Measurements from ENCODE around the gene ZNF337. TPM values are rescaled to one million over a fixed set of nuclear protein-coding genes. Genes with fewer than 3 reads are reported as not detected.

The ZNF337 gene
- total and polyA plus RNA-seq, 2 of the 13 experiments (the other 11 are each of a cell fraction or from before 2014, with no cell fraction given) = 17.0 to 19.6 TPM

- H3K9ac ChIP-seq (ENCODE audit: insufficient read depth, low read depth, low read length) = no peak overlapping the region
- H2AFZ ChIP-seq (ENCODE audit: low read length) = no peak overlapping the region
- H3K27ac ChIP-seq (ENCODE audit: extremely low read length, insufficient read depth, low read length) = no peak overlapping the region
- intact Hi-C loops (cut with micrococcal nuclease; ENCODE audit: unreplicated experiment) = loop anchor here (1.0 to 10.0 kb wide), 2 partner anchors 26 to 188 kb away; no protein-coding TSS in a partner anchor
- no peak for ATAC-seq
- CTCF ChIA-PET (ENCODE audit: low intra/inter-chr PET ratio, low total read pairs) = no interaction called here
- H4K20me1 ChIP-seq (ENCODE audit: insufficient read depth, low read length) = no peaks in the 10 kb centered on the region
- FAIRE-seq = no peak
- no peak for TF ChIP-seq KLF13 (CRISPR knock-in tag; IDR thresholded peaks at IDR 0.05)
- TF ChIP-seq HNRNPK (IDR thresholded peaks at IDR 0.05; ENCODE audit: low read depth, low read length, poor library complexity, severe bottlenecking) = peak; percentile 76
- no peak for TF ChIP-seq ZNF180 (CRISPR knock-in tag; IDR thresholded peaks at IDR 0.05; ENCODE audit: borderline replicate concordance, low read depth)
- TF ChIP-seq ZFP37 (CRISPR knock-in tag; IDR thresholded peaks at IDR 0.05; ENCODE audit: borderline replicate concordance) = no peak
- TF ChIP-seq RBFOX2 (IDR thresholded peaks at IDR 0.05; ENCODE audit: low read depth, low read length) = peak; percentile 48; the same call in 1 of the 2 replicates
- no peak for TF ChIP-seq PBX3 (CRISPR knock-in tag; IDR thresholded peaks at IDR 0.05; ENCODE audit: borderline replicate concordance)
- peaks cover 21% of the 10 kb centered on the region for H3K79me2 ChIP-seq (ENCODE audit: insufficient read depth, low read length)
- BruUV-seq (replicated peaks) = no TSS peak
- H3K4me2 ChIP-seq (ENCODE audit: low read depth, low read length) = no peak overlapping the region
- H3K36me3 ChIP-seq (replicated peaks in 1 of 2; ENCODE audit: control insufficient read depth in 1 of 2, insufficient read depth in 2 of 2, low read length in 2 of 2) = peaks cover 3 to 5% of the 10 kb centered on the region in 2 experiments; a peak in 3 of 5 replicates
- DNase-seq (ENCODE audit: low spot score) = no peak
- H3K4me1 ChIP-seq (ENCODE audit: insufficient read depth, low read length) = peaks cover 19% of the 10 kb centered on the region
- no peaks in the 10 kb centered on the region for H3K27me3 ChIP-seq (ENCODE audit: control insufficient read depth in 1 of 2, insufficient read depth in 2 of 2, low read length in 2 of 2)
- 97% methylated on average over 2 of the region's 2 CpGs for WGBS (ENCODE audit: low lambda C conversion rate)
- no peak overlapping the region for H3K4me3 ChIP-seq (replicated peaks in 1 of 3; ENCODE audit: insufficient read depth in 1 of 3, low read depth in 2 of 3, low read length in 3 of 3)
- in situ Hi-C loops (cut with HindIII; ENCODE audit: extremely low pct_ligation_motif_present, low pct_unique_long_range_greater_than_20kb) = no loop called here
- H3K9me3 ChIP-seq (ENCODE audit: low read length) = no peaks in the 10 kb centered on the region
- POLR2A ChIA-PET = no interaction called here
Observed at GRCh38 chr20:25692499-25692898, 4.2 kb downstream of the ZNF337 start.

- FAIRE-seq (no peak), ATAC-seq (no peak), DNase-seq (ENCODE audit: low spot score) (no peak)
- Histone ChIP-seq H3K36me3 (replicated peaks in 1 of 2; ENCODE audit: control insufficient read depth in 1 of 2, insufficient read depth in 2 of 2, low read length in 2 of 2) (peaks cover 3 to 7% of the 10 kb centered on the region in 2 experiments; a peak in 3 of 5 replicates), H2AFZ (ENCODE audit: low read length) (no peak overlapping the region), H3K79me2 (ENCODE audit: insufficient read depth, low read length) (peaks cover 13% of the 10 kb centered on the region), H3K9me3 (ENCODE audit: low read length) (no peaks in the 10 kb centered on the region), H3K4me3 (replicated peaks in 1 of 3; ENCODE audit: insufficient read depth in 1 of 3, low read depth in 2 of 3, low read length in 3 of 3) (no peak overlapping the region), H3K4me1 (ENCODE audit: insufficient read depth, low read length) (peaks cover 13% of the 10 kb centered on the region), H3K9ac (ENCODE audit: insufficient read depth, low read depth, low read length) (no peak overlapping the region), H3K27me3 (ENCODE audit: control insufficient read depth in 1 of 2, insufficient read depth in 2 of 2, low read length in 2 of 2) (no peaks in the 10 kb centered on the region), H3K27ac (ENCODE audit: extremely low read length, insufficient read depth, low read length) (no peak overlapping the region), H4K20me1 (ENCODE audit: insufficient read depth, low read length) (no peaks in the 10 kb centered on the region), H3K4me2 (ENCODE audit: low read depth, low read length) (no peak overlapping the region)
- in situ Hi-C loops (cut with HindIII; ENCODE audit: extremely low pct_ligation_motif_present, low pct_unique_long_range_greater_than_20kb) (no loop called here), intact Hi-C loops (cut with micrococcal nuclease; ENCODE audit: unreplicated experiment) (loop anchor here (10.0 kb wide), 1 partner anchor 186 kb away; no protein-coding TSS in a partner anchor)
- no TSS peak for BruUV-seq (replicated peaks)
- ChIA-PET POLR2A (interaction anchor here (0.7 kb wide), 1 partner anchor 111 kb away, joined by 3 read pairs; no protein-coding TSS in a partner anchor), CTCF (ENCODE audit: low intra/inter-chr PET ratio, low total read pairs) (no interaction called here)
- TF ChIP-seq ATM (IDR thresholded peaks at IDR 0.05; ENCODE audit: borderline replicate concordance) (no peak), ZSCAN25 (CRISPR knock-in tag; IDR thresholded peaks at IDR 0.05) (no peak), ZNF124 (CRISPR knock-in tag; IDR thresholded peaks at IDR 0.05) (no peak), GFI1 (CRISPR knock-in tag; IDR thresholded peaks at IDR 0.05; ENCODE audit: borderline replicate concordance) (no peak), THRA (CRISPR knock-in tag; IDR thresholded peaks at IDR 0.05; ENCODE audit: borderline replicate concordance) (no peak), ZNF24 (IDR thresholded peaks at IDR 0.05) (no peak), NCOR1 (IDR thresholded peaks at IDR 0.05; ENCODE audit: borderline replicate concordance, low read length) (no peak), TGIF2 (CRISPR knock-in tag; IDR thresholded peaks at IDR 0.05) (no peak), ZNF282 (IDR thresholded peaks at IDR 0.05; ENCODE audit: partially characterized antibody) (no peak), ZBTB34 (CRISPR knock-in tag; IDR thresholded peaks at IDR 0.05) (no peak)
Observed at GRCh38 chr20:25690427-25690826, 6.2 kb downstream of the ZNF337 start.
